ENCODE data around the gene LSM2. TPM values are rescaled to one million over a fixed set of nuclear protein-coding genes. Genes with fewer than 3 reads are reported as not detected.

The LSM2 gene
- total RNA-seq, 1 donor from 2014 or later, result 51.6 TPM

- Histone ChIP-seq H3K9me3 (no peaks in the 10 kb centered on the region), H3K27me3 (no peaks in the 10 kb centered on the region), H3K4me3 (no peak overlapping the region), H3K4me1 (no peaks in the 10 kb centered on the region), H3K36me3 (peaks cover 0 to 42% of the 10 kb centered on the region in 2 donors), H3K27ac (no peak overlapping the region)
- no peak for TF ChIP-seq POLR2A (IDR thresholded peaks at IDR 0.05)
- no peak for TF ChIP-seq POLR2AphosphoS5 (IDR thresholded peaks at IDR 0.05; ENCODE audit: insufficient read depth in 1 of 2, low read depth in 1 of 2)
- intact Hi-C loops (cut with DNase I), result no loop called here
- no peak for DNase-seq (ENCODE audit: extremely low spot score in 2 of 2)
These were observed 21.3 kb downstream of the LSM2 start for GRCh38 chr6:31785475-31785874.

- intact Hi-C loops (cut with DNase I), result no loop called here
- Histone ChIP-seq H3K4me3 (no peak overlapping the region), H3K4me1 (no peaks in the 10 kb centered on the region), H3K27me3 (no peaks in the 10 kb centered on the region), H3K36me3 (peaks cover 0 to 54% of the 10 kb centered on the region in 2 donors), H3K9me3 (no peaks in the 10 kb centered on the region), H3K27ac (no peak overlapping the region)
- no peak for DNase-seq (ENCODE audit: extremely low spot score in 2 of 2)
- TF ChIP-seq POLR2A (IDR thresholded peaks at IDR 0.05) (no peak), CTCF (IDR thresholded peaks at IDR 0.05) (no peak), POLR2AphosphoS5 (IDR thresholded peaks at IDR 0.05; ENCODE audit: insufficient read depth in 1 of 2, low read depth in 1 of 2) (no peak)
These were observed 22.5 kb downstream of the LSM2 start for GRCh38 chr6:31784098-31784925.

GRCh38 chr6:31782126-31782855, 24.5 kb downstream of the LSM2 start:
- Histone ChIP-seq H3K9me3 (no peaks in the 10 kb centered on the region), H3K27me3 (no peaks in the 10 kb centered on the region), H3K36me3 (peaks cover 0 to 60% of the 10 kb centered on the region in 2 donors), H3K27ac (no peak overlapping the region), H3K4me1 (peaks cover 2% of the 10 kb centered on the region), H3K4me3 (no peak overlapping the region)
- TF ChIP-seq POLR2A (IDR thresholded peaks at IDR 0.05), result no peak
- TF ChIP-seq POLR2AphosphoS5 (IDR thresholded peaks at IDR 0.05; ENCODE audit: insufficient read depth in 1 of 2, low read depth in 1 of 2), result no peak
- no peak for TF ChIP-seq CTCF (IDR thresholded peaks at IDR 0.05)
- intact Hi-C loops (cut with DNase I), result no loop called here
- DNase-seq (ENCODE audit: extremely low spot score in 2 of 2), result no peak

- H3K36me3 ChIP-seq, result peaks cover 0 to 60% of the 10 kb centered on the region in 2 donors
- TF ChIP-seq POLR2A (IDR thresholded peaks at IDR 0.05), result no peak
- no peak for TF ChIP-seq CTCF (IDR thresholded peaks at IDR 0.05)
- TF ChIP-seq POLR2AphosphoS5 (IDR thresholded peaks at IDR 0.05; ENCODE audit: insufficient read depth in 1 of 2, low read depth in 1 of 2), result no peak
These were observed 25.3 kb downstream of the LSM2 start for GRCh38 chr6:31781244-31782125.

More at GRCh38 chr6:31781244-31782125, 25.3 kb downstream of the LSM2 start:
- peak in 1 of 2 donors; percentile 93 for DNase-seq (ENCODE audit: extremely low spot score in 2 of 2)
- Histone ChIP-seq H3K4me3 (no peak overlapping the region), H3K27ac (no peak overlapping the region), H3K9me3 (no peaks in the 10 kb centered on the region), H3K4me1 (peaks cover 10% of the 10 kb centered on the region), H3K27me3 (no peaks in the 10 kb centered on the region)
- intact Hi-C loops (cut with DNase I), result no loop called here

All from vagina (tissue), 2 donors.